ENCODE data around the gene PRR29. TPM values are rescaled to one million over a fixed set of nuclear protein-coding genes. Genes with fewer than 3 reads are reported as not detected.

Gene PRR29
- under 1 TPM in 1 of 4 donors, not detected in 3; 0.30 TPM for total RNA-seq

DNA sequence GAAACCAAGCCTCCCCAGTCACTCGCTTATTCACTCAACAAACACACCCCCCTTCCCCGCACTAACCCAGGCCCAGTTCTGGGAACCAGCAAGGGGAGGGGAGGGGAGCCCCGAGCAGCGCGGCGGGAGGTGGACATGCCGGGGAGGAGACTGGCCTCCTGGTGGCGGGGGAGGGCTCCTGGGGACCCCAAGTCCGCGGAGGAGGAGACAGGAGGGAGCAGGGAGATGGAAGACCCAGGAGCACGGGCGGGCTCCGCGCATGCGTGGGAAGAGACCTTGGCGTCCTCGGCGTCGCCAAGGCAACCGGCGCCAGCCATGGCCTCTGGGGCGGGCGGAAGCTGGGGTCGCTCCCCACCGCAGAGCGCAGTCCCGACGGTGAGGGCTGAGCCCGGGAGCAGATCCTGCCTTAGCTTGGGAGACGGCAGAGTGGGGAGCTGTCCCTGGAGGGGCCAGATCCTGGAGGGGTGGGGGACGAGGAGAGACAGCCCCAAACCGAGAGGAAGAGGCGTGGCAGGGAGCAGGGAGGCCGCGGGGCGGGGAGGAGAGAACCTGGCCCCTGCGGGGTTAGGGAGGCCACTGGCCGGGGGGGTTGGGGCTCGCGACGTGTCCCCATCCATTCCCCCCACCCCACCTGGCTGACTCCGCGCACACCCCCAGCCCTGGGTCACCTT, at the start of gene PRR29:
PRR29 (plus strand) TSS at position 302 of the 671 bp plus-strand sequence; CDS start at position 316, 14 bp downstream.
- WGBS: 6% methylated on average over 7 of the region's 43 CpGs
- H3K27ac ChIP-seq: no peak within 1 kb of the TSS
- H3K4me1 ChIP-seq: peaks cover 15% of the 10 kb centered on the region
- peak; percentile 79 to 81 for DNase-seq (ENCODE audit: low spot score in 2 of 2)
- H3K9me3 ChIP-seq: no peaks in the 10 kb centered on the region
- TF ChIP-seq, protein P1, sequence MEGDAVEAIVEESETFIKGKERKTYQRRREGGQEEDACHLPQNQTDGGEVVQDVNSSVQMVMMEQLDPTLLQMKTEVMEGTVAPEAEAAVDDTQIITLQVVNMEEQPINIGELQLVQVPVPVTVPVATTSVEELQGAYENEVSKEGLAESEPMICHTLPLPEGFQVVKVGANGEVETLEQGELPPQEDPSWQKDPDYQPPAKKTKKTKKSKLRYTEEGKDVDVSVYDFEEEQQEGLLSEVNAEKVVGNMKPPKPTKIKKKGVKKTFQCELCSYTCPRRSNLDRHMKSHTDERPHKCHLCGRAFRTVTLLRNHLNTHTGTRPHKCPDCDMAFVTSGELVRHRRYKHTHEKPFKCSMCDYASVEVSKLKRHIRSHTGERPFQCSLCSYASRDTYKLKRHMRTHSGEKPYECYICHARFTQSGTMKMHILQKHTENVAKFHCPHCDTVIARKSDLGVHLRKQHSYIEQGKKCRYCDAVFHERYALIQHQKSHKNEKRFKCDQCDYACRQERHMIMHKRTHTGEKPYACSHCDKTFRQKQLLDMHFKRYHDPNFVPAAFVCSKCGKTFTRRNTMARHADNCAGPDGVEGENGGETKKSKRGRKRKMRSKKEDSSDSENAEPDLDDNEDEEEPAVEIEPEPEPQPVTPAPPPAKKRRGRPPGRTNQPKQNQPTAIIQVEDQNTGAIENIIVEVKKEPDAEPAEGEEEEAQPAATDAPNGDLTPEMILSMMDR (IDR thresholded peaks at IDR 0.05): no peak
- TF ChIP-seq POLR2A (IDR thresholded peaks at IDR 0.05) (no peak), EP300 (IDR thresholded peaks at IDR 0.05) (no peak), POLR2AphosphoS5 (IDR thresholded peaks at IDR 0.05) (no peak)
- peaks cover 42% of the 10 kb centered on the region for H3K27me3 ChIP-seq
- H3K4me3 ChIP-seq: peak within 1 kb of the TSS; percentile 51
- no peaks in the 10 kb centered on the region for H3K36me3 ChIP-seq

DNA sequence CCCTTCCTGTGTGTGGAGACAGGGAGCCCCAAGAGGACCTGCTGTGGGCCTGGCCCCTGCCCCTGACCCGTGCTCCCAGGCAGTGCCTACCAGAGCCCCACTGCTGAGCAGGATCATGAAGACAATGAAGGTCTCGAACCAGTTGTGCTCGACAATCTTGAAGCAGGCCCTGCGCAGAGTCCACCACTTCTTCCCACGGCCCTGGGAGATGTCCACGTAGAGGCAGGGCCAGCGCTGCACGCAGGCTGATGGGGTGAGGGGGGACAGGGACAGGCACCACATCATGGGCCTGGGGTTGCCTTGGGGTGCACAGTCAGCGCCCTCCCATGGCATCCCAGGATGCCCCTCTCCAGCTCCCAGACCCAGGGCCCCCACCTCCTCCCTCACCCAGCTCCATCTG, 49.6 kb upstream of the PRR29 start:
- TF ChIP-seq EP300 (IDR thresholded peaks at IDR 0.05) (no peak), POLR2AphosphoS5 (IDR thresholded peaks at IDR 0.05) (no peak), POLR2A (IDR thresholded peaks at IDR 0.05) (no peak)
- TF ChIP-seq, protein P1 (IDR thresholded peaks at IDR 0.05): no peak
- WGBS: 80% methylated on average over 1 of the region's 9 CpGs
- Histone ChIP-seq H3K9me3 (no peaks in the 10 kb centered on the region), H3K27me3 (peaks cover 17% of the 10 kb centered on the region), H3K4me1 (peaks cover 5% of the 10 kb centered on the region), H3K4me3 (no peak overlapping the region), H3K36me3 (no peaks in the 10 kb centered on the region), H3K27ac (no peak overlapping the region)
- DNase-seq (ENCODE audit: low spot score in 2 of 2): no peak

DNA sequence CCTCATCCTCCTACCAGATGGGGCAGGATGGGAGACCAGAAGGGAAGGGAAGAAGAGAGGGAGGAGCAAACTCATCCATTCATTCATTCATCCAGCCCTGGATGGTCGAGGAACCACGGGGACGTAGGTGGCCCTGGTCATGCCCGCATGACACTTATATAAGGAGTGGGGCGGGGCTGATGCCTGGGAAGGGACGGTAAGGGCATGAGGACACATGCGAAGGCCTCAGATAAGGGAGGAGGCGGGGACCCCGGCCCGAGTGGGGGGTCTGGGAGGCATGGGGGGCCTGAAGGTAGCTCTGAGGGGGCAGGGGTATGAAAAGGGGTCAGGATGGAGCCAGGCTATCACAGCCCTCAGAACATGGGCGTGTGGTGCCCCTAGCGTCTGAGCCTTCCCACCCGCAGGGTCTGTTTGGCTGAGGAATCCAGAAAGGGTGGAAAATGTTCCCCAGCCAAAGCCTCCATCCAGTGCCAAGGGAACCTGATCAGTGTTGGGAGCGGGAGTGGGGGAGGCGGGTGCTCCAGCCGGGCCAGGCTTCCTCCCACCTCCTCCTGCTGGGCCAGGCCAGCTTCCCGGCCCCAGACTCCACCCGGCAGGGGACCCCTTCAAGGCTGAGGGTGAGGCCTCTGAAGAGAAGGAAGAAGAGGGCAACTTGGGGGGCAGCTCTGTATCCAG, 48.4 kb upstream of the PRR29 start:
- H3K9me3 ChIP-seq: no peaks in the 10 kb centered on the region
- 62% methylated on average over 16 of the region's 18 CpGs for WGBS
- DNase-seq (ENCODE audit: low spot score in 2 of 2): no peak
- H3K27ac ChIP-seq: no peak overlapping the region
- H3K4me3 ChIP-seq: no peak overlapping the region
- no peak for TF ChIP-seq POLR2AphosphoS5 (IDR thresholded peaks at IDR 0.05)
- TF ChIP-seq, protein P1 (IDR thresholded peaks at IDR 0.05): no peak
- peaks cover 20% of the 10 kb centered on the region for H3K27me3 ChIP-seq
- no peaks in the 10 kb centered on the region for H3K36me3 ChIP-seq
- H3K4me1 ChIP-seq: peaks cover 5% of the 10 kb centered on the region

DNA sequence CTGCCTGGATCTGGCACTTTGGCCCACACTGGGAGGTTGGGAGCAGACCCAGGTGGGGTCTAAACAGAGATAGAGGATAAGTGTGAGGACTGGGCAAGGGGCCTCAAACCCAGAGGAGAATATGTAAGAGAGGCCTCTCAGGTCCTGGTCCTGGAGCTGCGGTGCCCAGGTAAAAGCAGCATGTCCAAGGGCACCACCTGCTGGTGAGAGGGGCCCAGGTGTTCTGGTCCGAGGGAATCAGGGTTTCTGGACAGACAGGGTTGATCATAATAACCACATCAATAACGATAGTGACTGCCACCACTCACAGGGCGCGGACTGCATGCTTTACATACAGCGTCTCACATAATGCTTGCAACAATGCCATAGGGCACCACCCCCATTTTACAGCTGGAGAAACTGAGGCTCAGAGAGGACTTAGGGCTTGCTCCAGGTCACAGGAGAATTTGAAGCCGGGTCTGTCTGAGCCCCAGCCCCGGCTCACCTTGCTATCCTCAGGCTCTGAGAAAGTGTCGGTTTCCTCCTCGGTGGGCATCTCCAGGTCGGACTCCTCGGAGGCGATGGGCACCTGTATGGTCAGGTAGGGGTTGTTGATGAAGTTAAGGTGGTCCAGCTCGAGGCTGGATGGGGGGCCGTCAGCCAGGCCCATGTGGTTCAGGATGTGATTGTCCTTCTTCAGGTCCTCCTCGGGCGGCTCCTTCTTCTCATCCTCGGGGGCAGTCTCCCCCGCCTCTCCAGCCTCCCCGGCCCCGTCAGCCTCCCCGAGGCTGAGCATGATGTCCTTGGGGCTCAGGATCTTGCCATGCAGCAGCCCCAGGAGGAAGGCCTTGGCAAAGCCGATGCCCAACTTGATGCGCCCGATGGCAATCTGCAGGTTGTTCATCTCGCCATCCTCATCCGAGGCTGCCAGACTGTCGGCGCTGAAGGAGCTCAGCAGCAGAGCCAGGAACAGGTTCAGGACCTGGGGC, 46.9 kb upstream of the PRR29 start:
- Histone ChIP-seq H3K4me3 (no peak overlapping the region), H3K36me3 (no peaks in the 10 kb centered on the region), H3K4me1 (peaks cover 5% of the 10 kb centered on the region), H3K9me3 (no peaks in the 10 kb centered on the region), H3K27ac (no peak overlapping the region), H3K27me3 (peaks cover 20% of the 10 kb centered on the region)
- no peak for DNase-seq (ENCODE audit: low spot score in 2 of 2)
- no peak for TF ChIP-seq POLR2AphosphoS5 (IDR thresholded peaks at IDR 0.05)
- TF ChIP-seq POLR2A (IDR thresholded peaks at IDR 0.05): no peak
- TF ChIP-seq, protein P1 (IDR thresholded peaks at IDR 0.05): peak in 1 of 2 donors; percentile 41
- 85% methylated on average over 29 of the region's 29 CpGs for WGBS
